A549 (cell line): Measurements from ENCODE around the gene S1PR5. TPM values are rescaled to one million over a fixed set of nuclear protein-coding genes. Genes with fewer than 3 reads are reported as not detected.

ENCODE experiments used
- ATAC-seq, 2 experiments: fragments of 200-7000 bp in 1 of 2; fragments of >200 bp in 1 of 2; cut with Nextera tagmentation in 1 of 2; cut with Tn5 transposase in 1 of 2; 3 replicates each; pipeline versions ENCODE4 v1.8.0 to v1.9.1; 2018 to 2020; ENCODE audit warnings: mild to moderate bottlenecking in 1 of 2, moderate library complexity in 1 of 2
- CTCF ChIA-PET: fragments of 300-600 bp; sonication (Branson Sonifier 250); formaldehyde crosslinking; extraction: SDS; loops from one replicate; lab custom pipeline; 2021; ENCODE audit warnings: antibody characterized with exemption, inconsistent platforms; lab: Yijun Ruan, JAX
- POLR2A ChIA-PET: fragments of 350-600 bp; formaldehyde crosslinking; extraction: SDS; loops from one replicate; lab custom pipeline; 2021; ENCODE audit warnings: antibody characterized with exemption, inconsistent platforms; lab: Yijun Ruan, JAX
- DNase-seq, 2 experiments: peaks; one replicate each; pipeline versions ENCODE4 v3.0.0 to v3.0.0-alpha.2; 2011 to 2016; ENCODE audit warnings: low read depth in 1 of 2, low spot score in 1 of 2
- FAIRE-seq: peaks from 2 replicates; lab custom pipeline; 2011; peaks lifted over from hg19 to GRCh38; lab: Jason Lieb, UNC
- H3K27ac ChIP-seq, 2 experiments: fragments of >200 bp; sonication (Bioruptor Twin); formaldehyde crosslinking; 3 replicates each; pipeline ENCODE4 v1.5.1; 2016 to 2017
- H3K4me1 ChIP-seq: fragments of >200 bp; sonication (Bioruptor Twin); formaldehyde crosslinking; 3 replicates; pipeline ENCODE4 v1.6.1; 2016
- H3K4me2 ChIP-seq: fragments of >200 bp; sonication (Bioruptor Twin); formaldehyde crosslinking; 3 replicates; pipeline ENCODE4 v1.6.1; 2016
- H3K4me3 ChIP-seq: fragments of >200 bp; sonication (Bioruptor Twin); formaldehyde crosslinking; 3 replicates; pipeline ENCODE4 v1.5.1; 2016
- H3K9me3 ChIP-seq: fragments of >200 bp; sonication (Bioruptor Twin); formaldehyde crosslinking; 3 replicates; pipeline ENCODE4 v1.6.1; 2016
- CBX8 ChIP-seq: fragments of 200-600 bp; sonication (generic); IDR thresholded peaks from 2 replicates; pipeline ENCODE4 v1.6.1; 2016
- CHD2 ChIP-seq: fragments of 150-350 bp; IDR thresholded peaks from 2 replicates; pipeline ENCODE4 v1.6.1; 2014; ENCODE audit warnings: low read length; ENCODE audit not compliant: partially characterized antibody
- CHD4 ChIP-seq: fragments of 200-600 bp; sonication (generic); IDR thresholded peaks from 2 replicates; pipeline ENCODE4 v1.6.1; 2016; ENCODE audit warnings: antibody characterized with exemption, mild to moderate bottlenecking, borderline replicate concordance
- FOSB ChIP-seq: fragments of 250-450 bp; sonication (Bioruptor Pico); IDR thresholded peaks from 2 replicates; pipeline ENCODE4 v1.5.0; 2020; ENCODE audit warnings: mild to moderate bottlenecking, moderate library complexity
- FOSL2 ChIP-seq, 2 experiments: fragments of 450-650 bp in 1 of 2; fragments of >200 bp in 1 of 2; sonication (Bioruptor Twin) in 1 of 2; formaldehyde crosslinking; IDR thresholded peaks; 2 replicates each; pipeline versions ENCODE4 v1.5.0 to v1.6.1; 2016 to 2020; ENCODE audit warnings: mild to moderate bottlenecking in 1 of 2, moderate library complexity in 1 of 2
- FOXS1 ChIP-seq: fragments of 250-450 bp; sonication (Bioruptor Pico); IDR thresholded peaks from 2 replicates; pipeline ENCODE4 v1.5.0; 2020; ENCODE audit warnings: mild to moderate bottlenecking, moderate library complexity
- GATA3 ChIP-seq: IDR thresholded peaks from 2 replicates; pipeline ENCODE4 v1.6.1; 2012; ENCODE audit warnings: borderline replicate concordance
- HDAC2 ChIP-seq: fragments of 200-600 bp; sonication (generic); IDR thresholded peaks from 2 replicates; pipeline ENCODE4 v1.6.1; 2016
- HES2 ChIP-seq: fragments of >200 bp; sonication (Bioruptor Twin); formaldehyde crosslinking; IDR thresholded peaks from 2 replicates; pipeline ENCODE4 v1.6.1; 2016
- JUN ChIP-seq, 2 experiments: fragments of >200 bp; sonication (Bioruptor Twin); formaldehyde crosslinking; IDR thresholded peaks; 2 replicates in 1 of 2; 3 replicates in 1 of 2; pipeline ENCODE4 v1.6.1; 2016 to 2017
- KDM1A ChIP-seq: fragments of 200-600 bp; sonication (generic); IDR thresholded peaks from 2 replicates; pipeline ENCODE4 v1.6.1; 2016; ENCODE audit warnings: low read depth, mild to moderate bottlenecking
- KDM5A ChIP-seq: fragments of 200-600 bp; sonication (generic); IDR thresholded peaks from 2 replicates; pipeline ENCODE4 v1.6.1; 2016; ENCODE audit warnings: antibody characterized with exemption, mild to moderate bottlenecking
- MAFK ChIP-seq: fragments of 450-650 bp; IDR thresholded peaks from 2 replicates; pipeline ENCODE4 v1.6.1; 2014; ENCODE audit not compliant: partially characterized antibody
- NFE2L2 ChIP-seq: fragments of 150-350 bp; conservative IDR thresholded peaks from 2 replicates; pipeline ENCODE4 v1.6.1; 2014; ENCODE audit warnings: low read length
- NR3C1 ChIP-seq: fragments of >200 bp; sonication (Bioruptor Twin); formaldehyde crosslinking; IDR thresholded peaks from 3 replicates; pipeline ENCODE4 v1.6.1; 2017
- PBX3 ChIP-seq: IDR thresholded peaks from 2 replicates; pipeline ENCODE4 v1.6.1; 2012
- RAD21 ChIP-seq, 2 experiments: fragments of >200 bp in 1 of 2; sonication (Bioruptor Twin) in 1 of 2; formaldehyde crosslinking in 1 of 2; IDR thresholded peaks in 1 of 2; conservative IDR thresholded peaks in 1 of 2; 2 replicates in 1 of 2; 3 replicates in 1 of 2; pipeline ENCODE4 v1.6.1; 2012 to 2018; ENCODE audit warnings: inconsistent platforms in 1 of 2
- REST ChIP-seq: fragments of 200-600 bp; sonication (generic); IDR thresholded peaks from 2 replicates; pipeline ENCODE4 v1.6.1; 2016; ENCODE audit warnings: antibody characterized with exemption, mild to moderate bottlenecking, moderate library complexity
- SMC3 ChIP-seq: fragments of >200 bp; sonication (Bioruptor Twin); formaldehyde crosslinking; IDR thresholded peaks from 3 replicates; pipeline ENCODE4 v1.6.1; 2018; ENCODE audit warnings: inconsistent platforms
- ZC3H11A ChIP-seq: fragments of 450-650 bp; IDR thresholded peaks from 2 replicates; pipeline ENCODE4 v1.6.1; 2014; ENCODE audit warnings: antibody characterized with exemption, mild to moderate bottlenecking
- ZFP36 ChIP-seq: fragments of 450-650 bp; IDR thresholded peaks from 2 replicates; pipeline ENCODE4 v1.6.1; 2014; ENCODE audit warnings: borderline replicate concordance; ENCODE audit not compliant: partially characterized antibody
- ZNF302 ChIP-seq: fragments of 250-450 bp; sonication (Bioruptor Pico); IDR thresholded peaks from 2 replicates; pipeline ENCODE4 v1.9.0; 2021; ENCODE audit warnings: inconsistent platforms, mild to moderate bottlenecking, moderate library complexity
- ZSCAN20 ChIP-seq: fragments of 250-450 bp; sonication (Bioruptor Pico); IDR thresholded peaks from 2 replicates; pipeline ENCODE4 v1.8.0; 2022; ENCODE audit warnings: mild to moderate bottlenecking, moderate library complexity
- WGBS: methylation state at CpG from one replicate; pipeline ENCODE4 v1.1.6; 2017; ENCODE audit errors: missing lambda C conversion rate; 5-methylcytosine and 5-hydroxymethylcytosine counted together
- polyA plus RNA-seq, 4 experiments: library from polyadenylated mRNA; depleted of rRNA in 3 of 4; stranded (reverse); fragments of >200 nt; fragmentation: RNase III in 1 of 4; extraction: RNeasy Plus Mini Kit Qiagen cat#74134 plus additional on column Dnase treatment in 1 of 4; gene quantifications; 2 replicates in 3 of 4; 3 replicates in 1 of 4; pipeline ENCODE4 v1.2.3, GENCODE V29; 2011 to 2017
- TF ChIP-seq, protein P1 (sequence below): fragments of 450-650 bp; IDR thresholded peaks from 2 replicates; pipeline ENCODE4 v1.6.1; 2014; ENCODE audit warnings: antibody characterized with exemption

S1PR5 gene
- polyA plus RNA-seq, 2 of the 4 experiments (the other 2 are of a cell fraction): 2.1 to 3.8 TPM

GRCh38 chr19:10557603-10558197 is 40.5 kb upstream of the S1PR5 start:
- no peak; a peak in 1 of 6 replicates for ATAC-seq
- whole genome bisulfite sequencing: 95% methylated on average over 33 of the region's 33 CpGs
- Histone ChIP-seq H3K4me3 (no peak overlapping the region), H3K4me2 (no peak overlapping the region), H3K9me3 (no peaks in the 10 kb centered on the region), H3K4me1 (no peaks in the 10 kb centered on the region), H3K27ac (no peak overlapping the region)
- no peak for DNase-seq
- CTCF ChIA-PET: interaction anchor here (1.0 to 2.0 kb wide), 3 partner anchors 14 to 74 kb away, joined by 3 to 6 read pairs (median 4); no protein-coding TSS in a partner anchor
- POLR2A ChIA-PET: no interaction called here
- TF ChIP-seq PBX3: no peak
- TF ChIP-seq CHD4: no peak
- TF ChIP-seq, all 56 proteins: peak for 0
- no peak for FAIRE-seq

DNA sequence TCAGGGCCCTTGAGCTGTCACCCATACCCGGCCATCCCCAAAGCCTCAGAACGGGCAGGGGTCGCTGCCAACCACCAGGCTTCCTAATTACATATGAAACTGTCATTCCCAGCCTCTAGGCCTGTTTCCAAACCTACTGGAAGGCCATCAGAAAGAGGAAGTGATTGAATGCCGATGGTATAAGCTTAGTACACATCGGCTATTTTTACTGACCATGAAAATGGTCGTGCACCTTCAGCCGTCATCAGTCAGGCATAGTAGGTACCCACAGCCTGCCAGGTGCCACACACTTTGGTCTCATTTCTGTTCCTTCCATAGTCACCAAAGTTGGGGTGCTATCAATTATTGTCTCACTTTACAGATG is 38.3 kb upstream of the S1PR5 start:
- TF ChIP-seq CHD2: no peak
- no peak for TF ChIP-seq FOSB (CRISPR knock-in tag)
- TF ChIP-seq NFE2L2: no peak
- TF ChIP-seq ZFP36: no peak
- TF ChIP-seq NR3C1: no peak
- TF ChIP-seq HDAC2: no peak
- no peak for TF ChIP-seq CBX8
- no peak for TF ChIP-seq SMC3
- no peak for TF ChIP-seq MAFK
- no peak for TF ChIP-seq REST
- TF ChIP-seq KDM5A: no peak
- TF ChIP-seq FOSL2 (IDR thresholded peaks at IDR 0.05): no peak
- TF ChIP-seq FOSL2 (CRISPR knock-in tag; IDR thresholded peaks at IDR 0.05): no peak
- no peak for TF ChIP-seq RAD21 (conservative IDR thresholded peaks at IDR 0.05 in 1 of 2, IDR thresholded peaks at IDR 0.05 in 1 of 2)
- TF ChIP-seq FOXS1 (CRISPR knock-in tag): no peak
- no peak for TF ChIP-seq ZC3H11A
- Histone ChIP-seq H3K4me2 (no peak overlapping the region), H3K27ac (no peak overlapping the region), H3K4me1 (no peaks in the 10 kb centered on the region), H3K9me3 (no peaks in the 10 kb centered on the region), H3K4me3 (no peak overlapping the region)
- ChIA-PET POLR2A (no interaction called here), CTCF (interaction anchor here (1.3 to 1.8 kb wide), 2 partner anchors 11 to 12 kb away, joined by 3 read pairs; no protein-coding TSS in a partner anchor)
- ATAC-seq: no peak
- no peak for FAIRE-seq
- DNase-seq: no peak
- WGBS: 92% methylated on average over 7 of the region's 7 CpGs

- no peaks in the 10 kb centered on the region for H3K9me3 ChIP-seq
- POLR2A ChIA-PET: no interaction called here
- WGBS: 88% methylated on average over 21 of the region's 30 CpGs
- H3K4me3 ChIP-seq: no peak overlapping the region
- ATAC-seq: 0 out of 6 replicates have a peak, but pooled peaks of 1 of the 2 experiments have one; percentile 35
- no peak for TF ChIP-seq CHD4
- TF ChIP-seq HES2: no peak
- no peak for TF ChIP-seq RAD21 (conservative IDR thresholded peaks at IDR 0.05 in 1 of 2, IDR thresholded peaks at IDR 0.05 in 1 of 2)
- no peak for TF ChIP-seq JUN (IDR thresholded peaks at IDR 0.05)
- no peak for TF ChIP-seq ZSCAN20
- TF ChIP-seq CHD2: no peak
- TF ChIP-seq, protein P1, sequence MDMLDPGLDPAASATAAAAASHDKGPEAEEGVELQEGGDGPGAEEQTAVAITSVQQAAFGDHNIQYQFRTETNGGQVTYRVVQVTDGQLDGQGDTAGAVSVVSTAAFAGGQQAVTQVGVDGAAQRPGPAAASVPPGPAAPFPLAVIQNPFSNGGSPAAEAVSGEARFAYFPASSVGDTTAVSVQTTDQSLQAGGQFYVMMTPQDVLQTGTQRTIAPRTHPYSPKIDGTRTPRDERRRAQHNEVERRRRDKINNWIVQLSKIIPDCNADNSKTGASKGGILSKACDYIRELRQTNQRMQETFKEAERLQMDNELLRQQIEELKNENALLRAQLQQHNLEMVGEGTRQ: no peak
- no peak for TF ChIP-seq KDM1A
- no peak for TF ChIP-seq MAFK
- TF ChIP-seq ZNF302 (CRISPR knock-in tag): no peak
- no peak for TF ChIP-seq GATA3
- H3K4me2 ChIP-seq: no peak overlapping the region
- FAIRE-seq: no peak
- no peaks in the 10 kb centered on the region for H3K4me1 ChIP-seq
- no peak overlapping the region for H3K27ac ChIP-seq
- CTCF ChIA-PET: interaction anchor here (1.3 to 1.8 kb wide), 2 partner anchors 10 to 12 kb away, joined by 3 read pairs; no protein-coding TSS in a partner anchor
- DNase-seq: no peak
Measured at GRCh38 chr19:10554760-10555609, 37.7 kb upstream of the S1PR5 start.
